ENCODE results near the gene OXTR.

Gene OXTR

DNA sequence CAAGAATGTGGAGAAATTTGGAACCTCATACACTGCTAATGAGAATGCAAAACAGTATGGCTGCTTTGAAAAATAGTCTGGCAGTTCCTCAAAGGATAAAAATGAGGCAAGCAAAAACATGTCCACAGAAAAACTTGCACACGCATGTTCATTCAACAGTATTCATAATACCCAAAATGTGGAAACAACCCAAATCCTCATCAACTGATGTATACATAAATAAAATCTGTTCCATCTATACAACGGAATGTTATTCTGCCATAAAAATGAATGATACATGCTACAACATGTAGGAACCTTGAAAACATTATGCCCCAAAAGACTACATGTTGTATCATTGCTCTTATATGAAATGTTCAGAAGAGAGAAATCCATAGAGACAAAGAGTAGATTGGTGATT is 36.4 kb upstream of the OXTR start:
- TF ChIP-seq, protein P1, sequence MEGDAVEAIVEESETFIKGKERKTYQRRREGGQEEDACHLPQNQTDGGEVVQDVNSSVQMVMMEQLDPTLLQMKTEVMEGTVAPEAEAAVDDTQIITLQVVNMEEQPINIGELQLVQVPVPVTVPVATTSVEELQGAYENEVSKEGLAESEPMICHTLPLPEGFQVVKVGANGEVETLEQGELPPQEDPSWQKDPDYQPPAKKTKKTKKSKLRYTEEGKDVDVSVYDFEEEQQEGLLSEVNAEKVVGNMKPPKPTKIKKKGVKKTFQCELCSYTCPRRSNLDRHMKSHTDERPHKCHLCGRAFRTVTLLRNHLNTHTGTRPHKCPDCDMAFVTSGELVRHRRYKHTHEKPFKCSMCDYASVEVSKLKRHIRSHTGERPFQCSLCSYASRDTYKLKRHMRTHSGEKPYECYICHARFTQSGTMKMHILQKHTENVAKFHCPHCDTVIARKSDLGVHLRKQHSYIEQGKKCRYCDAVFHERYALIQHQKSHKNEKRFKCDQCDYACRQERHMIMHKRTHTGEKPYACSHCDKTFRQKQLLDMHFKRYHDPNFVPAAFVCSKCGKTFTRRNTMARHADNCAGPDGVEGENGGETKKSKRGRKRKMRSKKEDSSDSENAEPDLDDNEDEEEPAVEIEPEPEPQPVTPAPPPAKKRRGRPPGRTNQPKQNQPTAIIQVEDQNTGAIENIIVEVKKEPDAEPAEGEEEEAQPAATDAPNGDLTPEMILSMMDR (IDR thresholded peaks at IDR 0.05; ENCODE audit: poor library complexity, severe bottlenecking), result no peak
- DNase-seq (ENCODE audit: low spot score), result no peak
- Histone ChIP-seq H3K27ac (ENCODE audit: poor library complexity, severe bottlenecking) (no peak overlapping the region), H3K36me3 (ENCODE audit: low read depth) (no peaks in the 10 kb centered on the region; the same call in 1 of the 2 replicates), H3K9me3 (ENCODE audit: severe bottlenecking) (no peaks in the 10 kb centered on the region), H3K27me3 (ENCODE audit: insufficient read depth, poor library complexity, severe bottlenecking) (no peaks in the 10 kb centered on the region), H3K4me3 (ENCODE audit: severe bottlenecking) (no peak overlapping the region), H3K4me1 (ENCODE audit: insufficient read depth, poor library complexity, severe bottlenecking) (no peaks in the 10 kb centered on the region)
- no peak for ATAC-seq (ENCODE audit: low read depth)

DNA sequence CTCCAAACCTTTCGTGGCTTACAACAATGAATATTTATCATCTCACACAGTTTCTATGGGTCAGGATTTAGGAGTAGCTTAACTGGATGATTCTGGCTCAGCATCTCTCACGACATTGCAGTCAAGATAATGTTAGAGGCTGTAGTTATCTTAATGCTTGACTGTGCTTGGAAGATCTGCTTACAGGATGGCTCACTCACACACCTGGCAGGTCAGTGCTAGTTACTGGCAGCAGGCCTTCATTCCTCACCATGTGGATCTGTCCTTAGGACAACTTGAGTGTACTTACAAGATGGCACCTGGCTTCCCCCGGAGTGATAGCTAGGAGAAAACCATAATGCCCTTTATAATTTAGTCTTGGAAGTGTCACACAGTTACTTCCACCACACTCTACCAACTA is 32.8 kb upstream of the OXTR start:
- DNase-seq (ENCODE audit: low spot score), result no peak
- no peaks in the 10 kb centered on the region for H3K4me1 ChIP-seq (ENCODE audit: insufficient read depth, poor library complexity, severe bottlenecking)

DNA sequence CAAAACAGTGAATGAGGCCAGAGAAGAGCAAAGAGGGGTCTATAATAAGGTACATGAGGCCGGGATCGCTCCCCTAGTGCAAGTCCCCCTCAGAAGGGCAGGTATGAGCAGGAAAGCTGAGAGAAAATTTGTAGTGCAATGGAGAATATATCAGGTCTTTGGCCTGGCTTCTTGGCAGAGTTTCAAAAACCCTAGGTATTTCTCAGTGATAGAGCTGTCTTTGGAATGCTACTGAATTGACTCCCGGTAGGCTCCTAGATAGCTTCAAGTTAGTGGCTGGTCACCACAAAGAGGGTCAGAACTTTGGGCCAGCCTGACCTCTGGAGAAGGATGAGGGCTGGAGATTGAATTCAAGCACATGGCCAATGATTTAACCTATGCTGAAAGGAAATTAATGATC is 30.6 kb upstream of the OXTR start:
- H3K9me3 ChIP-seq (ENCODE audit: severe bottlenecking), result peaks cover 2% of the 10 kb centered on the region
- H3K4me1 ChIP-seq (ENCODE audit: insufficient read depth, poor library complexity, severe bottlenecking), result no peaks in the 10 kb centered on the region
- no peak overlapping the region for H3K4me3 ChIP-seq (ENCODE audit: severe bottlenecking)
- no peak overlapping the region for H3K27ac ChIP-seq (ENCODE audit: poor library complexity, severe bottlenecking)
- H3K36me3 ChIP-seq (ENCODE audit: low read depth), result no peaks in the 10 kb centered on the region; the same call in 1 of the 2 replicates
- H3K27me3 ChIP-seq (ENCODE audit: insufficient read depth, poor library complexity, severe bottlenecking), result no peaks in the 10 kb centered on the region
- DNase-seq (ENCODE audit: low spot score) (no peak), ATAC-seq (ENCODE audit: low read depth) (no peak)
- TF ChIP-seq, protein P1 (IDR thresholded peaks at IDR 0.05; ENCODE audit: poor library complexity, severe bottlenecking), result no peak

More for the DNA sequence above, 32.8 kb upstream of the OXTR start:
- TF ChIP-seq, protein P1 (IDR thresholded peaks at IDR 0.05; ENCODE audit: poor library complexity, severe bottlenecking), result no peak
- no peak for ATAC-seq (ENCODE audit: low read depth)
- Histone ChIP-seq H3K27me3 (ENCODE audit: insufficient read depth, poor library complexity, severe bottlenecking) (no peaks in the 10 kb centered on the region), H3K27ac (ENCODE audit: poor library complexity, severe bottlenecking) (no peak overlapping the region), H3K36me3 (ENCODE audit: low read depth) (no peaks in the 10 kb centered on the region; the same call in 1 of the 2 replicates), H3K9me3 (ENCODE audit: severe bottlenecking) (peaks cover 2% of the 10 kb centered on the region), H3K4me3 (ENCODE audit: severe bottlenecking) (no peak overlapping the region)

DNA sequence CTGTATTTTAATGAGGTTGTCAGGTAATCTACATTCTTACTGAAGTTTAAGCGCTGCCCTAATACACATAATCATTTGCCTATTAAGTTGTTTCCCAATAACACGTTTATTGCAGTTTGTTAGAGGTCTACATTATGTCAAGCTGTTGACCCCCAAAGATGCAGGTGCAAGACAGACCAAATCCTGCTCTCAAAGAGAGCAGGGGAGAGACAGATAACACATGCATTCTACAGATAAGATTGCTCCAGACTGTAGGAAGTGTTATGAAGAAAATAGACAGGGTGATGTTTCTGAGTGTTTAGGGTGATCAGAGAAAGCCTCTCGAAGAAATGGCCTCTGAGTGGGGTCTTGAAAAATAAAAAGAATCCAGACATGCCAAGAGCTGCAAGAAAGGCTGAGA is 24.8 kb upstream of the OXTR start:
- Histone ChIP-seq H3K27ac (ENCODE audit: poor library complexity, severe bottlenecking) (no peak overlapping the region), H3K9me3 (ENCODE audit: severe bottlenecking) (peaks cover 2% of the 10 kb centered on the region), H3K4me3 (ENCODE audit: severe bottlenecking) (no peak overlapping the region), H3K36me3 (ENCODE audit: low read depth) (no peaks in the 10 kb centered on the region), H3K4me1 (ENCODE audit: insufficient read depth, poor library complexity, severe bottlenecking) (no peaks in the 10 kb centered on the region), H3K27me3 (ENCODE audit: insufficient read depth, poor library complexity, severe bottlenecking) (no peaks in the 10 kb centered on the region)
- TF ChIP-seq, protein P1 (IDR thresholded peaks at IDR 0.05; ENCODE audit: poor library complexity, severe bottlenecking), result no peak
- ATAC-seq (ENCODE audit: low read depth), result no peak
- DNase-seq (ENCODE audit: low spot score), result no peak

DNA sequence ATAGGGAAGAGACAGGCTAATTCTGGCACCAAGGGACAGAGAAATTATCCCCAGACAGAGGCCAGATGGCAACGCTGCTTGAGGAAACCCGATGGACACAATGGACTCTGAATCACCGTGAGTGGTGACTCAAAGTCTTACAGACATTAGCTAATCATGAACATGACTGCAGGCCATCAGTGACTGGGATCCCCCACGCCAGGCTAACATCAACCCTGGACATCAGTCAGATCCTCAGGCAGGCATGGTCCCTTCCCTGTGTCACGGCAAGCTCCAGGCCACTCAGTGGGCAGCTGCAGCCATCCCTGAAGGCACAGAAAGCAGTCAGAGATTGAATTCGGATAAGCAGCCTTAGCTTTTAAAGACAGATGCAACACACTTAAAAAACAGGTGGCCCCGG is 23.8 kb upstream of the OXTR start:
- no peaks in the 10 kb centered on the region for H3K36me3 ChIP-seq (ENCODE audit: low read depth)
- H3K9me3 ChIP-seq (ENCODE audit: severe bottlenecking), result peaks cover 9% of the 10 kb centered on the region
- no peaks in the 10 kb centered on the region for H3K4me1 ChIP-seq (ENCODE audit: insufficient read depth, poor library complexity, severe bottlenecking)
- peak; percentile 84 for ATAC-seq (ENCODE audit: low read depth)
- H3K27me3 ChIP-seq (ENCODE audit: insufficient read depth, poor library complexity, severe bottlenecking), result no peaks in the 10 kb centered on the region
- no peak overlapping the region for H3K4me3 ChIP-seq (ENCODE audit: severe bottlenecking)
- TF ChIP-seq, protein P1 (IDR thresholded peaks at IDR 0.05; ENCODE audit: poor library complexity, severe bottlenecking), result no peak
- DNase-seq (ENCODE audit: low spot score), result no peak
- no peak overlapping the region for H3K27ac ChIP-seq (ENCODE audit: poor library complexity, severe bottlenecking)

Measured in RWPE2 (cell line).